HEK293T (cell line): ENCODE results near the gene YPEL2.

Experiments
- CTCF ChIA-PET: fragments of 350-600 bp; formaldehyde crosslinking; extraction: SDS; loops from one replicate; lab custom pipeline; 2021; ENCODE audit warnings: antibody characterized with exemption, inconsistent platforms; lab: Yijun Ruan, JAX
- POLR2A ChIA-PET: fragments of 350-600 bp; formaldehyde crosslinking; extraction: SDS; loops from one replicate; lab custom pipeline; 2020; ENCODE audit warnings: antibody characterized with exemption, inconsistent platforms; lab: Yijun Ruan, JAX
- DNase-seq: peaks from one replicate; pipeline ENCODE4 v3.0.0; 2012; ENCODE audit warnings: mixed read lengths; ENCODE audit errors: extremely low spot score
- ARNT ChIP-seq: fragments of 450-650 bp; IDR thresholded peaks from 2 replicates; pipeline ENCODE4 v1.6.1; 2017; ENCODE audit warnings: mild to moderate bottlenecking
- BHLHE40 ChIP-seq: fragments of 450-650 bp; IDR thresholded peaks from 2 replicates; pipeline ENCODE4 v1.6.1; 2016; ENCODE audit warnings: mild to moderate bottlenecking, moderate library complexity, borderline replicate concordance
- CTBP1 ChIP-seq: fragments of 450-650 bp; IDR thresholded peaks from 2 replicates; pipeline ENCODE4 v1.6.1; 2016; ENCODE audit warnings: borderline replicate concordance
- ELF4 ChIP-seq: fragments of 450-650 bp; IDR thresholded peaks from 2 replicates; pipeline ENCODE4 v1.6.1; 2017; ENCODE audit warnings: antibody characterized with exemption
- FOXA1 ChIP-seq: fragments of 450-650 bp; IDR thresholded peaks from 2 replicates; pipeline ENCODE4 v1.6.1; 2016; ENCODE audit warnings: mild to moderate bottlenecking
- FOXK2 ChIP-seq: fragments of 450-650 bp; IDR thresholded peaks from 2 replicates; pipeline ENCODE4 v1.6.1; 2016; ENCODE audit warnings: mild to moderate bottlenecking
- FOXM1 ChIP-seq: fragments of 450-650 bp; IDR thresholded peaks from 2 replicates; pipeline ENCODE4 v1.6.1; 2017; ENCODE audit warnings: mild to moderate bottlenecking, borderline replicate concordance
- HDGF ChIP-seq: fragments of 450-650 bp; IDR thresholded peaks from 2 replicates; pipeline ENCODE4 v1.6.1; 2017; ENCODE audit warnings: antibody characterized with exemption, borderline replicate concordance
- L3MBTL2 ChIP-seq: fragments of 450-650 bp; conservative IDR thresholded peaks from 2 replicates; pipeline ENCODE4 v1.6.1; 2016; ENCODE audit warnings: mild to moderate bottlenecking
- LEF1 ChIP-seq: fragments of 450-650 bp; IDR thresholded peaks from 2 replicates; pipeline ENCODE4 v1.6.1; 2017; ENCODE audit warnings: mild to moderate bottlenecking, borderline replicate concordance
- NFRKB ChIP-seq: fragments of 450-650 bp; IDR thresholded peaks from 2 replicates; pipeline ENCODE4 v1.6.1; 2016; ENCODE audit warnings: mild to moderate bottlenecking, moderate library complexity
- PKNOX1 ChIP-seq: fragments of 450-650 bp; IDR thresholded peaks from 2 replicates; pipeline ENCODE4 v1.6.1; 2016
- SP1 ChIP-seq: fragments of 450-650 bp; IDR thresholded peaks from 2 replicates; pipeline ENCODE4 v1.6.1; 2017
- SUZ12 ChIP-seq: fragments of 450-650 bp; IDR thresholded peaks from 2 replicates; pipeline ENCODE4 v1.6.1; 2016; ENCODE audit warnings: mild to moderate bottlenecking
- TARDBP ChIP-seq: fragments of 450-650 bp; IDR thresholded peaks from 2 replicates; pipeline ENCODE4 v1.6.1; 2016
- ZNF384 ChIP-seq: fragments of 450-650 bp; IDR thresholded peaks from 2 replicates; pipeline ENCODE4 v1.6.1; 2016

Gene YPEL2

GRCh38 chr17:59361386-59361785 lies 29.9 kb downstream of the YPEL2 start:
- ChIA-PET POLR2A (no interaction called here), CTCF (interaction anchor here (0.6 kb wide), 1 partner anchor 109 kb away, joined by 4 read pairs; no protein-coding TSS in a partner anchor)
- no peak for DNase-seq
- no peak for TF ChIP-seq PKNOX1
- no peak for TF ChIP-seq BHLHE40
- TF ChIP-seq FOXA1: no peak
- no peak for TF ChIP-seq CTBP1
- TF ChIP-seq ZNF384: no peak
- TF ChIP-seq ARNT: no peak
- no peak for TF ChIP-seq NFRKB
- TF ChIP-seq LEF1: no peak

- no peak for TF ChIP-seq ZNF384
- no peak for TF ChIP-seq ARNT
- TF ChIP-seq NFRKB: no peak
- no peak for TF ChIP-seq CTBP1
- TF ChIP-seq HDGF: no peak
- no peak for TF ChIP-seq TARDBP
- TF ChIP-seq BHLHE40: no peak
- no peak for TF ChIP-seq FOXA1
- no peak for TF ChIP-seq ELF4
- TF ChIP-seq SP1: no peak
- no peak for TF ChIP-seq PKNOX1
- TF ChIP-seq SUZ12: no peak
- no peak for TF ChIP-seq FOXM1
- no peak for TF ChIP-seq LEF1
- TF ChIP-seq L3MBTL2: no peak
- CTCF ChIA-PET: interaction anchor here (1.3 kb wide), 1 partner anchor 32 kb away, joined by 4 read pairs; no protein-coding TSS in a partner anchor
- no peak for DNase-seq
- POLR2A ChIA-PET: no interaction called here
Observed at GRCh38 chr17:59361916-59362810, 30.7 kb downstream of the YPEL2 start.

GRCh38 chr17:59362811-59363205 lies 31.4 kb downstream of the YPEL2 start:
- CTCF ChIA-PET: interaction anchor here (1.3 kb wide), 1 partner anchor 33 kb away, joined by 4 read pairs; no protein-coding TSS in a partner anchor
- TF ChIP-seq FOXA1 (no peak), CTBP1 (no peak), ELF4 (no peak), LEF1 (no peak), L3MBTL2 (no peak), ARNT (no peak)
- POLR2A ChIA-PET: no interaction called here
- no peak for DNase-seq

- no peak for DNase-seq
- ChIA-PET CTCF (interaction anchor here (0.6 to 1.7 kb wide), 9 partner anchors 10 to 295 kb away, joined by 3 to 8 read pairs (median 3); no protein-coding TSS in a partner anchor), POLR2A (no interaction called here)
- no peak for TF ChIP-seq FOXA1
- no peak for TF ChIP-seq ARNT
- no peak for TF ChIP-seq FOXM1
- TF ChIP-seq ZNF384: no peak
- TF ChIP-seq FOXK2: no peak
- no peak for TF ChIP-seq SUZ12
- TF ChIP-seq TARDBP: no peak
- TF ChIP-seq BHLHE40: no peak
- no peak for TF ChIP-seq SP1
- TF ChIP-seq HDGF: no peak
- no peak for TF ChIP-seq ELF4
- no peak for TF ChIP-seq L3MBTL2
- no peak for TF ChIP-seq NFRKB
Observed at GRCh38 chr17:59365383-59365981, 34.0 kb downstream of the YPEL2 start.

- DNase-seq: no peak
- CTCF ChIA-PET: interaction anchor here (0.6 to 1.7 kb wide), 9 partner anchors 11 to 295 kb away, joined by 3 to 8 read pairs (median 3); no protein-coding TSS in a partner anchor
- POLR2A ChIA-PET: interaction anchor here (1.1 kb wide), 1 partner anchor 59 kb away, joined by 3 read pairs; no protein-coding TSS in a partner anchor
- TF ChIP-seq ZNF384 (no peak), FOXM1 (no peak), FOXA1 (no peak), LEF1 (no peak), CTBP1 (no peak), SUZ12 (no peak), BHLHE40 (no peak), NFRKB (no peak), ARNT (no peak), FOXK2 (no peak), L3MBTL2 (no peak), SP1 (no peak), ELF4 (no peak), HDGF (no peak), TARDBP (no peak), PKNOX1 (no peak)
Observed at GRCh38 chr17:59366040-59366757, 34.7 kb downstream of the YPEL2 start.
